ENCODE results near the gene CALCOCO2.

Gene CALCOCO2

GRCh38 chr17:48894886-48895285, 64.1 kb downstream of the CALCOCO2 start:
- no peak for TF ChIP-seq CTCF (IDR thresholded peaks at IDR 0.05; ENCODE audit: borderline replicate concordance, insufficient read depth, low read depth, low read length)
- H3K4me3 ChIP-seq (ENCODE audit: low read depth, low read length) = no peak overlapping the region

DNA sequence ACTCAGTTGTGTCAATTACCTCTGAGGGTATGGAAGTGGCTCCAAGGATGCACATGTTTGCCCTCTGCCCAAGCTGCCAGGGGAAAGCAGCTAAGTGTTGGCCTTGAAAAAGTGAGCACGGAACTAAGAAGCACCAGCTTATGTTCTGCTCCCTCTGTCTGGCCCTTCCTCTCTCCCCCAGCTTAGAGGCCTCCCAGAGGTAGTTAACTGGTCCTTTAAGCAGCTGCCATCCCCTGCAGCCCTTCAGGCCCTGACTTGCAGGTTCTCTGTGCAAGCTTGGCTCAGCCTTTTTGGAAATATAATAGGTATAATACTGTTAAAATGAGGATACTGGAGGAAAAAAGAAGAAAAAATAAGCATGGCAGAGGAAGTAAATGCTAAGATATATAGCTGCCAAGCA, 70.4 kb downstream of the CALCOCO2 start:
- no peak overlapping the region for H3K4me3 ChIP-seq (ENCODE audit: low read depth, low read length)
- no peak for TF ChIP-seq CTCF (IDR thresholded peaks at IDR 0.05; ENCODE audit: borderline replicate concordance, insufficient read depth, low read depth, low read length)

- no peak overlapping the region for H3K4me3 ChIP-seq (ENCODE audit: low read depth, low read length)
- TF ChIP-seq CTCF (IDR thresholded peaks at IDR 0.05; ENCODE audit: borderline replicate concordance, insufficient read depth, low read depth, low read length) = no peak
Observed at GRCh38 chr17:48903401-48903800, 72.6 kb downstream of the CALCOCO2 start.

- no peak overlapping the region for H3K4me3 ChIP-seq (ENCODE audit: low read depth, low read length)
Observed at GRCh38 chr17:48904428-48904827, 73.6 kb downstream of the CALCOCO2 start.

GRCh38 chr17:48905987-48906515, 75.2 kb downstream of the CALCOCO2 start:
- no peak for TF ChIP-seq CTCF (IDR thresholded peaks at IDR 0.05; ENCODE audit: borderline replicate concordance, insufficient read depth, low read depth, low read length)
- H3K4me3 ChIP-seq (ENCODE audit: low read depth, low read length) = no peak overlapping the region

More at GRCh38 chr17:48904428-48904827, 73.6 kb downstream of the CALCOCO2 start:
- no peak for TF ChIP-seq CTCF (IDR thresholded peaks at IDR 0.05; ENCODE audit: borderline replicate concordance, insufficient read depth, low read depth, low read length)

DNA sequence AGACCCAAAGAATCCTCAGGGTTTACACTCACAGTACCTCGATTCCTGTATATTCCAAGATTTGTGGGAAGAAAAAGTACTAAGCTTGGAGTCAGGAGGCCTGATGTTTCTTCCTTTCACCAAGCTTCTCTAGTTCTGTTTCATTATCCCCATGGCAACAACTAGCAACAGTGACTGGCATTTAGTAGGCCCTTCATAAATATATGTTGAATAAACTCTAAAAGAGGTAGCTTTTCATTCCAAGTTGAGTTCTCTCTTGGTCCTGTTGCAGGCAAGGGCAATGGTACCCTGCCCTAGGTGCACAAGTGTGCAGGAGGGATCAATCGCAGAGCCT, 76.8 kb downstream of the CALCOCO2 start:
- no peak for TF ChIP-seq CTCF (IDR thresholded peaks at IDR 0.05; ENCODE audit: borderline replicate concordance, insufficient read depth, low read depth, low read length)
- H3K4me3 ChIP-seq (ENCODE audit: low read depth, low read length) = peak overlapping the region; percentile 85

GRCh38 chr17:48908047-48908843, 77.4 kb downstream of the CALCOCO2 start, which contains the start of gene UBE2Z:
Gene UBE2Z, plus strand, starts transcription at chr17:48908407. Its CDS starts 97 bp downstream, at chr17:48908504.
- H3K4me3 ChIP-seq (ENCODE audit: low read depth, low read length) = peak within 1 kb of the TSS; percentile 85
- no peak for TF ChIP-seq CTCF (IDR thresholded peaks at IDR 0.05; ENCODE audit: borderline replicate concordance, insufficient read depth, low read depth, low read length)
